Right forelimb (tissue), 1 donor: ENCODE results near the gene ZNF823.
"Not testable (repeated sequence)": the region's sequence is repeated elsewhere in the genome, so short reads cannot be mapped to it uniquely, and the experiment has no call there.

ENCODE experiments used
- DNase-seq: peaks from one replicate; pipeline ENCODE4 v3.0.0-alpha.2; 2018

The ZNF823 gene

GRCh38 chr19:11676661-11677600 is 61.8 kb downstream of the ZNF823 start:
- DNase-seq: not testable (repeated sequence)

- DNase-seq: no peak
These were observed 63.2 kb downstream of the ZNF823 start for GRCh38 chr19:11675569-11675968.

- DNase-seq: no peak
These were observed 64.7 kb downstream of the ZNF823 start for GRCh38 chr19:11674067-11674492.

- peak; percentile 70 for DNase-seq
These were observed 65.1 kb downstream of the ZNF823 start for GRCh38 chr19:11673608-11674041.
